ENCODE data around the gene TNFRSF18.

DNA sequence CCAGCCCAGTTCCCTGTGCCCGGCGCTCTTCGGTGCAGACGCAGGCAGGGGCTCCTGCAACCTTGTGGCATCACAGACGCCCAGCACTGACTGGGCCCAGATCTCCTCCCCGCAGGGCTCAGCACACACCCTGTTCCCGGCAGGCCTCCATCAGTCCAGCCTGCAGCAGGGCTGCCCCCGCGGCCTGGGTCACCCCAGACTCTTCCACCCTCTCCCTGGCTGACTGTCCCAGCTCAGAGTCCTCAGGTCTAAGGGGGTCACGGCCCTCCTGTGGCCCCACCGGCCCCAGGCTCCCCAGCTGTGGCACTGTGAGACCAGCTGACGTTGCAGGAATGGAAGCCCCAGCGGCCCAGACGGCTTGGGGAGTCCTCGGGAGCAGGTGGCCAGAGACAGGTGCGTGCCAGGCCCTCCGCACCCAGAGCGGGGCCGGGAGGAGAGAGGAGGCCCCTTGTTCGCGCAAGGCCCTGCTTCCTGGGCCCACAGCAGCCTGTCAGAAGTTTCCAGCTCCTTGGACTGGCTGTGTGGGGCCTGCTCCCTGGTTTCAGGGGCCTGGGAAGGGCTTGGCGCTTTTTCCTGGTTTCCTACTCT lies 29.9 kb upstream of the TNFRSF18 start:
- TF ChIP-seq CTCF (IDR thresholded peaks at IDR 0.05) (no peak), POLR2A (IDR thresholded peaks at IDR 0.05) (no peak)

All from testis (tissue), 2 donors.